ENCODE results near the gene CPVL.

DNA sequence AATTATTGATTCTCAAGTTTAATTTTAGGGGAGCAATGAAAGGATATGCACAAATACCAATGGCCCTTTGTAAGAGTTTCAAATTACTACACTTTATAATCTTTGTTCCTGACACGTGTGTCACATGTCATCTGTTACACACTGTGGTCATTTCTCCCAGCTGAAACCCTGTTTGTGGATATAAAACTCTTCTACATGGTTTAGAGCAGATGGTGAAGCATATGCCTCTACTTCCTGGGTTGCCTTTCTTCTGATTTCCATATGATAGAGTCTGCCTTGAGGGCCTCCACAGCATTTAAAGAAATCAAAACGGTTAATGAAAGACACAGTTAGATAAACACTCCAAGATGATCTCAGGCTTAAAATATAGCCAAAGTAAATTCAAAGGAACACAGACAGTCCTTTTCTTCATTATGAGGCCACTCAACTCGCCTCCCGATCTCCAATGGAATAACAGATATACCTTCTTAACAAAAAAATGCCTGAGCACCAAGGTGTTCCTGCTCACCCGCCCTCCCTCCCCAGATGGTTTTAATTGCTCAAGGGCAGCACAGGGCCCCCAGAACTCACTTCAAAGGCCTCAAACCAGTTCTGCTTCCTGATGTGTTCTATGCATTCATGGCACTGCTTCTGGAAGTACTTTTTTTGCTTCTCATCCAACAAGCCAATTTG is 75.0 kb downstream of the CPVL start:
- TF ChIP-seq, protein P1, sequence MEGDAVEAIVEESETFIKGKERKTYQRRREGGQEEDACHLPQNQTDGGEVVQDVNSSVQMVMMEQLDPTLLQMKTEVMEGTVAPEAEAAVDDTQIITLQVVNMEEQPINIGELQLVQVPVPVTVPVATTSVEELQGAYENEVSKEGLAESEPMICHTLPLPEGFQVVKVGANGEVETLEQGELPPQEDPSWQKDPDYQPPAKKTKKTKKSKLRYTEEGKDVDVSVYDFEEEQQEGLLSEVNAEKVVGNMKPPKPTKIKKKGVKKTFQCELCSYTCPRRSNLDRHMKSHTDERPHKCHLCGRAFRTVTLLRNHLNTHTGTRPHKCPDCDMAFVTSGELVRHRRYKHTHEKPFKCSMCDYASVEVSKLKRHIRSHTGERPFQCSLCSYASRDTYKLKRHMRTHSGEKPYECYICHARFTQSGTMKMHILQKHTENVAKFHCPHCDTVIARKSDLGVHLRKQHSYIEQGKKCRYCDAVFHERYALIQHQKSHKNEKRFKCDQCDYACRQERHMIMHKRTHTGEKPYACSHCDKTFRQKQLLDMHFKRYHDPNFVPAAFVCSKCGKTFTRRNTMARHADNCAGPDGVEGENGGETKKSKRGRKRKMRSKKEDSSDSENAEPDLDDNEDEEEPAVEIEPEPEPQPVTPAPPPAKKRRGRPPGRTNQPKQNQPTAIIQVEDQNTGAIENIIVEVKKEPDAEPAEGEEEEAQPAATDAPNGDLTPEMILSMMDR (IDR thresholded peaks at IDR 0.05): no peak
- no peak for TF ChIP-seq POLR2A (IDR thresholded peaks at IDR 0.05)

Measured in prostate gland (tissue), 2 donors.